ENCODE measurements around the gene KLK4. TPM values are rescaled to one million over a fixed set of nuclear protein-coding genes. Genes with fewer than 3 reads are reported as not detected.

The KLK4 gene
- total RNA-seq, 1 donor from 2014 or later, result not detected

DNA sequence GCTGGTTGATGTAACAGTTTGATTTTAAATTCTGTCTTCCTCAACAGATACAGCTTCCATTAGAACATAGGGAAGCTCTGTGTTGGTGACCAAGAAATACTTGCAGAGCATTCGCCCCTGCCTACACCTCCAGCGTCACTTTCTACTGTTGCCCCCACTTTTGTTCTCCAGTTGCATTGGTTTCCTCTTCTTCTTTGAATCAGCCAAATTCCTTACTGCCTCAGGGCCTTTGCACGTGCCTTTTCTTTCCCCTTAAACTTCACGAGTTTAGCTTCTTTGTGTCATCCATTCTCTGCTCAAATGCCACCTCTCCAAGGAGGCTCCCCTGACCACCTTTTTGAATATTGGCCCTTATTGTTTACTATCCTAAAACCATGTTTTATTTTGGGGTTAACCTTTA is 35.9 kb upstream of the KLK4 start:
- TF ChIP-seq, protein P1, sequence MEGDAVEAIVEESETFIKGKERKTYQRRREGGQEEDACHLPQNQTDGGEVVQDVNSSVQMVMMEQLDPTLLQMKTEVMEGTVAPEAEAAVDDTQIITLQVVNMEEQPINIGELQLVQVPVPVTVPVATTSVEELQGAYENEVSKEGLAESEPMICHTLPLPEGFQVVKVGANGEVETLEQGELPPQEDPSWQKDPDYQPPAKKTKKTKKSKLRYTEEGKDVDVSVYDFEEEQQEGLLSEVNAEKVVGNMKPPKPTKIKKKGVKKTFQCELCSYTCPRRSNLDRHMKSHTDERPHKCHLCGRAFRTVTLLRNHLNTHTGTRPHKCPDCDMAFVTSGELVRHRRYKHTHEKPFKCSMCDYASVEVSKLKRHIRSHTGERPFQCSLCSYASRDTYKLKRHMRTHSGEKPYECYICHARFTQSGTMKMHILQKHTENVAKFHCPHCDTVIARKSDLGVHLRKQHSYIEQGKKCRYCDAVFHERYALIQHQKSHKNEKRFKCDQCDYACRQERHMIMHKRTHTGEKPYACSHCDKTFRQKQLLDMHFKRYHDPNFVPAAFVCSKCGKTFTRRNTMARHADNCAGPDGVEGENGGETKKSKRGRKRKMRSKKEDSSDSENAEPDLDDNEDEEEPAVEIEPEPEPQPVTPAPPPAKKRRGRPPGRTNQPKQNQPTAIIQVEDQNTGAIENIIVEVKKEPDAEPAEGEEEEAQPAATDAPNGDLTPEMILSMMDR (IDR thresholded peaks at IDR 0.05; ENCODE audit: insufficient read depth, low read length, poor library complexity, severe bottlenecking), result no peak

DNA sequence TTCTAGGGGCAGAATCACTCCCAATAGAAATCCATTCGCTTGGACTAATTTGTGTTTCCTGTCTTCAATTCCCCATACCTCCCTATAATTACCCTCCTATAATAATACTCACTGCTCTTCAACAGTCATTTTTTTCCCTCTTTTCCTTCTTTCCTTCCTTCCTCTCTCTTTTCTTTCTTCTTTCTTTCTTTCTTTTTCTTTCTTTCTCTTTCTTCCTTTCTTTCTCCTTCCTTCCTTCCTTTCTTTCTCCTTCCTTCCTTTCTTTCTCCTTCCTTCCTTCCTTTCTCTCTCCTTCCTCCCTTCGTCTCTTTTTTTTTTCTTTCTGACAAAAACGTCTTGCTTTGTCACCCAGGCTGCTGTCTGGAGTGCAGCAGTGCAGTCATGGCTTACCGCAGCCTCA is 33.6 kb upstream of the KLK4 start:
- TF ChIP-seq, protein P1 (IDR thresholded peaks at IDR 0.05; ENCODE audit: insufficient read depth, low read length, poor library complexity, severe bottlenecking), result no peak
- H3K4me3 ChIP-seq (ENCODE audit: low read depth, low read length), result no peak overlapping the region
- DNase-seq (ENCODE audit: low read depth), result no peak
- H3K27me3 ChIP-seq (ENCODE audit: control insufficient read depth, insufficient read depth, low read length), result no peaks in the 10 kb centered on the region
- H3K36me3 ChIP-seq (ENCODE audit: control insufficient read depth, insufficient read depth, low read length), result no peaks in the 10 kb centered on the region

More for the DNA sequence above, 35.9 kb upstream of the KLK4 start:
- Histone ChIP-seq H3K36me3 (ENCODE audit: control insufficient read depth, insufficient read depth, low read length) (no peaks in the 10 kb centered on the region), H3K4me3 (ENCODE audit: low read depth, low read length) (no peak overlapping the region), H3K27me3 (ENCODE audit: control insufficient read depth, insufficient read depth, low read length) (no peaks in the 10 kb centered on the region)
- no peak for DNase-seq (ENCODE audit: low read depth)

DNA sequence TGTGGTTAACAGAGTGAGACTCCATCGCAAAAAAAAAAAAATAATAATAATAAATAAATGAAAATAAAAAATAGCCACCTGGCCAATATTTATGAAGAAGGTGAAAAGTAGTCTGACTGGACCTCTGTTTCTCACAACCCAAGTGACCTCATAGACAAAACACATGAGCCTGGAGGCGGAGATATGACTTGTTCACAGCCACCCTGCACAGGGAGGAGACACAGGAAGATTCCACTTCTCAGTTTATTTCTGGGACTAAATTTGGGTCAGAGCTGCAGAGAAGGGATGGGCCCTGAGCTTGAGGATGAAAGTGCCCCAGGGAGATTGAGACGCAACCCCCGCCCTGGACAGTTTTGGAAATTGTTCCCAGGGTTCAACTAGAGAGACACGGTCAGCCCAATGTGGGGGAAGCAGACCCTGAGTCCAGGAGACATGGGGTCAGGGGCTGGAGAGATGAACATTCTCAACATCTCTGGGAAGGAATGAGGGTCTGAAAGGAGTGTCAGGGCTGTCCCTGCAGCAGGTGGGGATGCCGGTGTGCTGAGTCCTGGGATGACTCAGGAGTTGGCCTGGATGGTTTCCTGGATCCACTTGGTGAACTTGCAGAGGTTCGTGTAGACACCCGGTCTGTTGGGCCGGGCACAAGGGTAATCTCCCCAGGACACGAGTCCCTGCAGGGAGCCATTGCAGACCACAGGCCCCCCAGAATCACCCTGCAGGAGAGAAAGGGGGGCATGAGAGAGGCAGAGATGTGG is 32.1 kb upstream of the KLK4 start:
- Histone ChIP-seq H3K36me3 (ENCODE audit: control insufficient read depth, insufficient read depth, low read length) (no peaks in the 10 kb centered on the region), H3K27me3 (ENCODE audit: control insufficient read depth, insufficient read depth, low read length) (no peaks in the 10 kb centered on the region), H3K4me3 (ENCODE audit: low read depth, low read length) (no peak overlapping the region)
- TF ChIP-seq, protein P1 (IDR thresholded peaks at IDR 0.05; ENCODE audit: insufficient read depth, low read length, poor library complexity, severe bottlenecking), result no peak
- no peak for DNase-seq (ENCODE audit: low read depth)

DNA sequence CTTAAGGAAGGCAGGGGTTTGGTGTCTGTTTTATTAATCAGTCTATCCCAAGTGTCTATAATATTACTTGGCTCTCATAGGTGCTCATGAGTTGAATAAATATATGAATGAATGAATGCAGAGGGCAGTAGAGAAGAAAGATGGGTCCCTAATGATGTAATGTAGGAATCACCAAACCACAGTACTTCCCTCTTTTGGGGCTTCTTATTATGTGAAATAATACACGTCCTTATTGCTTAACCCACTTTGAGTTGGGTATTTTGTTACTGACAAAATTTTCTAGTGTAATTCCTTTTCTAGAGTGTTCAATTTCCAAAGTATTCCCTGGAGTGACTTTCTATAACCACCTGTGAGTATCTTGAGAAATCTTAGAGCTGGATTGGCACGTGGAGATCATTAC is 28.4 kb upstream of the KLK4 start:
- TF ChIP-seq, protein P1 (IDR thresholded peaks at IDR 0.05; ENCODE audit: insufficient read depth, low read length, poor library complexity, severe bottlenecking), result no peak
- H3K27me3 ChIP-seq (ENCODE audit: control insufficient read depth, insufficient read depth, low read length), result no peaks in the 10 kb centered on the region
- H3K4me3 ChIP-seq (ENCODE audit: low read depth, low read length), result no peak overlapping the region
- H3K36me3 ChIP-seq (ENCODE audit: control insufficient read depth, insufficient read depth, low read length), result no peaks in the 10 kb centered on the region
- no peak for DNase-seq (ENCODE audit: low read depth)

DNA sequence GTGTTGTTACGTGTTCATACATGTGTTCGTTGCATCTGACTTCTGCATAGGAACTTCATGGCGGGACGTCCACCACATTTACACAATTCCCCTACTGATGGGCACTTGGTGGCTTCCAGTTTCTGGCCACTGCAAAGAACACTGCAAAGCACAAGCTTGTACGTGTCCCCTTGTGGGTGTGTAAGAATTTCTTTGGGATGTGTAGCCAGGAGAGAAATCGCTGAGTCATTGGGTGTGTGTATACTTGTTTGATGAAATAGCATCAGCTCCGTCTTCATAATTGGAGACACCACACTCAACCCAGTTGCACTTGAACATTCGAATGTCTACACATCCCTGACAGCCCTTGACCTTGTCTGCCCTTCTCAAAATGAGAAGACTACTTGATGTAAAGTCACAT is 22.4 kb upstream of the KLK4 start:
- Histone ChIP-seq H3K36me3 (ENCODE audit: control insufficient read depth, insufficient read depth, low read length) (no peaks in the 10 kb centered on the region), H3K27me3 (ENCODE audit: control insufficient read depth, insufficient read depth, low read length) (no peaks in the 10 kb centered on the region), H3K4me3 (ENCODE audit: low read depth, low read length) (no peak overlapping the region)
- TF ChIP-seq, protein P1 (IDR thresholded peaks at IDR 0.05; ENCODE audit: insufficient read depth, low read length, poor library complexity, severe bottlenecking), result no peak
- no peak for DNase-seq (ENCODE audit: low read depth)

DNA sequence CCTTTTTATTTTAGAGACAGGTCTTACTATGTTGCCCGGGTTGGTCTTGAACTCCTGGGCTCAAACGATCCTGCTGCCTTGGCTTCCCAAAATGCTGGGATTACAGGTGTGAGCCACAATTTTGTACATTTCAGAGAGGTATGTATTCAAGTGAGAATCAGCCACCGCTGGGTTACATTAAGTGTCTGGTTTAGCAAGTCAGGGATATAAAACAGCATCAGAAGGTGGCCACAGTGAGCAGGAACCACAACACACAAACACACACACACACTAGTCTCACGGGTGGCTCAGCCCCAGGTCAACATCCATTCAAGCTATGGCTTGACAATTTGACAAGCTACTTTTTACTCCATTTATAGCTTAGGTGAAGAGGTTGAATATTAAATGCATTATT is 21.5 kb upstream of the KLK4 start:
- Histone ChIP-seq H3K36me3 (ENCODE audit: control insufficient read depth, insufficient read depth, low read length) (no peaks in the 10 kb centered on the region), H3K27me3 (ENCODE audit: control insufficient read depth, insufficient read depth, low read length) (no peaks in the 10 kb centered on the region), H3K4me3 (ENCODE audit: low read depth, low read length) (no peak overlapping the region)
- DNase-seq (ENCODE audit: low read depth), result no peak
- TF ChIP-seq, protein P1 (IDR thresholded peaks at IDR 0.05; ENCODE audit: insufficient read depth, low read length, poor library complexity, severe bottlenecking), result no peak
